HK-2 (cell line): ENCODE results near the gene OR5AR1.
"Not testable (repeated sequence)": the region's sequence is repeated elsewhere in the genome, so short reads cannot be mapped to it uniquely, and the experiment has no call there.

ENCODE experiments used
- DNase-seq: peaks from one replicate; pipeline ENCODE4 v3.0.0-alpha.2; 2018; ENCODE audit not compliant: unreplicated experiment

Gene OR5AR1

GRCh38 chr11:56663386-56663785, at the start of gene OR5AR1:
Gene OR5AR1 (plus strand): TSS chr11:56663686. CDS start chr11:56663686, 0 bp downstream.
- DNase-seq, result no peak

- no peak for DNase-seq
Measured at GRCh38 chr11:56624661-56625110, 38.8 kb upstream of the OR5AR1 start.

- DNase-seq, result no peak
Measured at GRCh38 chr11:56625946-56626345, 37.5 kb upstream of the OR5AR1 start.

- no peak for DNase-seq
Measured at GRCh38 chr11:56632329-56632728, 31.2 kb upstream of the OR5AR1 start.

DNA sequence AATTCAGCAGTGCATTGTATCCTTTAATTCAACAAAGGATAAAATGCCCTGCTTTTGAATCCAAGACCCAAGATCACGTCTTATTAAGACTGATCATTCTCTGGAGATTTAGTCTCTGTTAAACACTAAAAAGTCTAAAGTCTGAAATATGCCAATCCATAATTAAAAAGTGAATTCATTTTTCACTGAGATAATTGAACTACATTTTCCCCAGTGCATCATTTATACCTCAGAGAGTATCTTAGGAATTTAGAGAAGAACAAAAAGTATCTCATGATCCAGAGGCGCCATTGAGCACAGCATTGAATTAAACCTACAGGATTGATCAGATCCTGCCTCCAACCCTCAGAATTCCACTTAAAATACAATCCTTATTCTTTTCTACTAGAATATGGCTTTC, 26.6 kb upstream of the OR5AR1 start:
- no peak for DNase-seq

GRCh38 chr11:56637500-56637899, 26.0 kb upstream of the OR5AR1 start:
- no peak for DNase-seq

- no peak for DNase-seq
Measured at GRCh38 chr11:56642339-56642738, 21.1 kb upstream of the OR5AR1 start, which contains the start of gene OR5AP2. Gene OR5AP2 (minus strand): TSS chr11:56642439. CDS start chr11:56642439, 0 bp downstream.

DNA sequence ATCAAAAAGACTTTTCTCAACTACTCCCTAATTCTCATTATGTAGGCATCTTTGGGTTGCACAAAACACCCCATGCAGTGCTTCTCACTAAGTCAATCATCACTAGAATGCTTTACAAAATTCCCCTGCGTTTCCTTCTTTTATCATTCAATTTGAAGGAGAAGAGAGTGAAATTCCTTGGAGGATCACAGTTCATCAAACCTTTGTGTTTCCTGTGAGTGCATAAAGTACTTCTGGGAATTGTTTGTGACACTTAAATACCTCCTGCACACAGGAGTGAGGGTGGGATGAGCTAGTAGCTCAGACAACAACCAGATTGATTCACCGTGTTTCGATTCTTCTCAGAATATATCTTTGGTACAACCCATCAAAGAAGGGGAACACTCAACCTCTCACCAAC, 3.7 kb upstream of the OR5AR1 start:
- no peak for DNase-seq

- no peak for DNase-seq
Measured at GRCh38 chr11:56670984-56671383, 7.5 kb downstream of the OR5AR1 start.

- DNase-seq, result no peak
Measured at GRCh38 chr11:56688554-56689100, 25.1 kb downstream of the OR5AR1 start.

DNA sequence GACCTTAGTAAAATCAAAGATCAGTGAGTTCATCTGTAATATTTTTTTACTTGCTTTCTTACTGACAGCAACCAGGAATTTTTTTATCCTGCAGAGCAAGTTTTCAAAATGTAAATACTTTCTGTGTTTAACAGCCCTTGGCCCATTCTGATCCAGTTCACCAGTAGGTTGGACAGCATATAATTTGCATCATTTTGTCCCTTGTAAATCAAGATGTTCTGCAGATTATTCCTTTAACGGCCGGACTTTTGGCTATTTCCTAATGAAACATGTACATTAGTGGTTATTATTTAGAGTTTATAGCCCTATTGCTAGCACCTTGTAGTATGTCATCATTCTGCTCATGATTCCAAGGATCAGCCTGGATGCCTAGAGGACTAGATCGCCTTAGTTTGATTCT, 27.7 kb downstream of the OR5AR1 start:
- DNase-seq, result not testable (repeated sequence)

DNA sequence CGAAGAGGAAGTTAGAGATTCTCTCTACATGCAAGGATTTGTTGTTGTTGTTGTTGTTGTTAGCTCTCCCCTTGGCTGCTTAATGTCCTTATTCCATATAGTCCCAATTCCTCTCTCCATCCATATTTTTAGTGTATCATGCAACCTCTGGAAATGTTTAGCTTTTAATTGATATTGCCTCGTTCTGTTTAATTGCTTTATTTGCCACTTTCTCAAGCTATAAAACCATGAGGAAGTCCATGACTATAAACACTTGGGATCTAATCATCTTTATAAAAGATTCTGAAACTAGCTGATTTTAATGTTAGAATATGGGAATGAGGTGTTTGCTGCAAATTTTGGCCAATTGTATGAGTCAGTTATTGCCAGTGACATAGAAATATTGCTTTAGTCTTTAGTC, 29.9 kb downstream of the OR5AR1 start:
- no peak for DNase-seq

DNA sequence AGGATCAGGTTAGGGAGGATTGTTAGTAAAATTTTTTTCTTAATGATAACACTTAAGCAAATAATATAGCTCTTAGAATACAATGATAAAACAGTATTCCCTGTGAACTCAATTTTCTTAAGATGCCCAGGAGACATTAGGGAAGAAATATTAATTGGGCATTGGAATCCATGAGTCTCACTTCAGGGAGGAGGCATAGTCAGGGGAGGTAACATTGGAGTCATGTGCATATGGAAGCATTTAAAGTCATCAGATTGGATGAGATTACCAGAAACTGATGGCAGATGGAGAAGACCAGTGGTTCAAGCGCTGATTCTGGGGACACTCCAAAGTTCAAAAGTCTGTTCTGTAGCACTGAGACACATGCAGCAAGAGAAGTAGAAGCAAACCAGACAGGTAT, 35.3 kb downstream of the OR5AR1 start, which contains the start of gene OR9G1:
Gene OR9G1, plus strand, starts transcription at position 301 of the 400 bp plus-strand sequence. CDS start 1,293 bp downstream, outside the sequence.
- DNase-seq, result no peak

- no peak for DNase-seq
Measured at GRCh38 chr11:56700242-56700913, 36.9 kb downstream of the OR5AR1 start.

DNA sequence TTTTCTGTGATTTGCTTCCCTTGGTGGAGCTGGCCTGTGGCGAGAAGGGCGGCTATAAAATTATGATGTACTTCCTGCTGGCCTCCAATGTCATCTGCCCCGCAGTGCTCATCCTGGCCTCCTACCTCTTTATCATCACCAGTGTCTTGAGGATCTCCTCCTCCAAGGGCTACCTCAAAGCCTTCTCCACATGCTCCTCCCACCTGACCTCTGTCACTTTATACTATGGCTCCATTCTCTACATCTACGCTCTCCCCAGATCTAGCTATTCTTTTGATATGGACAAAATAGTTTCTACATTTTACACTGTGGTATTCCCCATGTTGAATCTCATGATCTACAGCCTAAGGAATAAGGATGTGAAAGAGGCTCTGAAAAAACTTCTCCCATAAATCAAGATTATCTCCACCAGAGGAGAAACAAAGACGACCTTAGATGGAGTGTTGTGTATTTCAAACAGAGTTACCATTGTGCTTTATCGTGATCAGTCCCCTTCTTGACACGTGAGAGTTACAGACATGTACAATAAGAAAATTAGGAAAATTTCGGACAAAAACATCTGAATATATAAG, 37.5 kb downstream of the OR5AR1 start:
- DNase-seq, result no peak

DNA sequence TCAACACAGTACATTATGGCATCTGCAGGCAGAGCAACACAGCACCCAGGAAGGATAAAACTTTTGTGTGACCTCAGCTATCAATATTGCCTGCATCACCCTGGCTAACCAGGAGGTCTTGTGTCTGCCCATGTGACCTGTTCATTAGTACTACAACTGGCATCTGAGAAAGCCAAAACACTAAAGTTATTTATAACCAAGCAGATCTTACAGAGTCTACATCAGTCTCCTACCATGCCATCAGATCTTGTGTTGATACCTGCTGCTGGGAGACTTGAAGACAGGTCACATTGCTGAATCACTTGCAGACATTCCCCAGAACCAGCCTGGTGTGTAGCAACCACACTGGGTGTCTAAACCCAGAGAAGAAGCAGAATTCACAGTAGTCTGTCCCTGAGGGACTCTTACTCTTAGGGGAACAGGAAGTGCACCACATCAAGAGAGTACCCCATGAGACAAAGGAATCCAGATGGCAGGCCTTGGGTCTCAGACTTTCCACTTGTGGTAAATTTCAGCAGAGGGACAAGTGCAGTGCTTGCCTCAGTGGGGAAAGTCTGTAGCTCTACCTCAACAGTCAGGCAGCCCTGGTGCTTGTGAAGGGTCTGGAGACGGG, 42.4 kb downstream of the OR5AR1 start:
- no peak for DNase-seq

DNA sequence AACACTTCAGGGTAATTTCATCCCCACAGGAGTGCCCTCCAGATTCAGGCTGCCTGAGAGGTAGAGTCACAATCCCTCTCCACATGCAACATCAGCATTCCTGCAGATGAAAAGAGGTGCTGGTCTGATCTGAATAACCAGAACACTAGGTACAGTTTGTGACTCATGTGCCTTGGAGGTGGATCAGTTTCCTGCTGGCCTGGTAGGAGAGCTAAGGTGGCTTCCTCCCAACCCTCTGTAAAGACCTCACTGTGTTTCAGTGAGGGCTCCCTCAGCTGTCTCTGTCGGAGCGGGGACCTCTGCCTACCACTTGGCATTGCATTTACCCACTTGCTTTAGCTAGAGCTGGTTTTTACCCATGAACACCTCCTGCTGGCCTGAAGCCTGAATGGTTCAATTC, 43.0 kb downstream of the OR5AR1 start:
- no peak for DNase-seq

DNA sequence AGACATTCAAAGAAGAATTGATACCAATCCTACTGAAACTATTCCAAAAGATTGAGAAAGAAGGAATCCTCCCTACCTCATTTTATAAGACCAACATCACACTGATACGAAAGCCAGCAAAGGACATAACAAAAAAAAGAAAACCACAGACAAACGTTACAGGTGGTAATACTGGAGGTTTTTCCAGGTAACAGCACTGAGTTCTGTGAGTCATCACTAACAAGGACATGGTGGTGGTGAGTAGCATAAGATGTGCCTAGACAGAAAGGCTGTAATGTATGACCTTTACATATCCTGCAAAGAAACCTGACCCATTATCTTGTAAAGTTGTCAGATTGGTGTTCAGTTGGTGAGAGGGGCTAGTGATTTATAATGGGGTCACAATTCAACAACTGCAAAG, 50.7 kb downstream of the OR5AR1 start:
- DNase-seq, result no peak
